ENCODE measurements around the gene DPH1.

DPH1 gene

GRCh38 chr17:2082003-2082781 lies 52.2 kb downstream of the DPH1 start:
- no peak for DNase-seq

GRCh38 chr17:2083613-2084035 lies 53.7 kb downstream of the DPH1 start:
- no peak for DNase-seq

- no peak for DNase-seq
Observed at GRCh38 chr17:2084036-2084765, 54.2 kb downstream of the DPH1 start.

GRCh38 chr17:2084766-2085647 lies 55.1 kb downstream of the DPH1 start:
- no peak for DNase-seq

- DNase-seq, result no peak
Observed at GRCh38 chr17:2085648-2085949, 55.6 kb downstream of the DPH1 start.

GRCh38 chr17:2086306-2086705 lies 56.4 kb downstream of the DPH1 start:
- no peak for DNase-seq

- no peak for DNase-seq
Observed at GRCh38 chr17:2087597-2088211, 57.8 kb downstream of the DPH1 start.

- DNase-seq, result no peak
Observed at GRCh38 chr17:2089021-2089422, 59.1 kb downstream of the DPH1 start.

- DNase-seq, result no peak
Observed at GRCh38 chr17:2090210-2090641, 60.3 kb downstream of the DPH1 start.

- DNase-seq, result no peak
Observed at GRCh38 chr17:2090804-2091534, 61.0 kb downstream of the DPH1 start.

GRCh38 chr17:2092253-2092652 lies 62.3 kb downstream of the DPH1 start:
- no peak for DNase-seq

- no peak for DNase-seq
Observed at GRCh38 chr17:2093349-2093748, 63.4 kb downstream of the DPH1 start.
